ENCODE data around the gene CXorf65.
A peak's percentile ranks its signal among the peaks of the same experiment; 100 is the strongest.

Gene CXorf65

DNA sequence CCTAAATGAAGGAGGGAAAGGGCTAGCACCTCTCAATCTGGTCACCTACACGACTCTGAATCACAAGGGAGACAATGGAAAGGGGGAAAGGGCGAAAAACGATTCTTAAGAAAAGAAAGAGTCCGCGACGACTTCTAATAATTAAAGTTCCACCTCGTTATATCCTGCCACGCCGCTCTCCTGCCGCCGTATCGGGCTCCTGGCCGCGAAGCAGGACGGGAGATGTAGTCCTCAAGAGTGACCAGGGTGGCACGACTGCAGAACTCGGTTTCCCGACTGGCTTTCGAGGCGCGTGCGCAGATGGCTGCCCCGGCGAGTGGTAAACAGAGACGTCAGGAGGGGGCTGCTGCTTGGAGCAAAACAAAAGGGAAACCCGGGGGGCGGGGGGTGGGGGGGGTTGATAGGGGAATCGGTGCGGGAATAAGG lies 11.0 kb downstream of the CXorf65 start, which contains the start of gene FOXO4:
Gene FOXO4 (plus strand): TSS at position 297 of the 426 bp plus-strand sequence. CDS start 678 bp downstream, outside the sequence.
- 0% methylated on average over 7 to 8 of the region's 29 CpGs for WGBS, 2 experiments (ENCODE audit: insufficient coverage in 2 of 2)
- Histone ChIP-seq H3K36me3 (ENCODE audit: control insufficient read depth, insufficient read depth, low read length) (no peaks in the 10 kb centered on the region), H3K27ac (ENCODE audit: low read depth, low read length, severe bottlenecking) (no peak within 1 kb of the TSS), H3K4me3 (ENCODE audit: extremely low read depth, insufficient read depth, low read length, poor library complexity, severe bottlenecking) (peak within 1 kb of the TSS; percentile 49), H3K9me3 (ENCODE audit: control insufficient read depth, low read length) (no peaks in the 10 kb centered on the region), H3K4me1 (ENCODE audit: control insufficient read depth, insufficient read depth, low read length, poor library complexity, severe bottlenecking) (peaks cover 8% of the 10 kb centered on the region)

DNA sequence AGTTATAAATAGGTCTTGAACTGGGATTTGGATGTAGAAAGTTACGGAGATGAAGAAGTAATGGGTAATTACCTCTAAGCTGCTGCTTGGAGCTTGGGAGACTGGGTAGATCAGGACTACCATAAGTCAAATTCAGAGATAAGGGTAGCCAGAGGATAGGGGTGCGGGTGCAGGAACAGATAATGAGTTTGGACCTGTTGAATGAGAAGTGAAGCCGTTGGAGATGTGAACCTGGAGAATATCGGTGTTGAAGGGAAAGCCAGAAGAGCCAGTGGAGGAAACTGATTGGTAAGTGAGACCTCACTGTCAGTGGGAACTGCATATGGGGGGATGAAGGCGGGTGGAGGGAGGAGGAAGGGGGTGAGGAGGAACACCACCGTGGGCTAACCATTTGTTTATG lies 11.5 kb downstream of the CXorf65 start:
- H3K36me3 ChIP-seq (ENCODE audit: control insufficient read depth, insufficient read depth, low read length), result no peaks in the 10 kb centered on the region
- no peaks in the 10 kb centered on the region for H3K9me3 ChIP-seq (ENCODE audit: control insufficient read depth, low read length)
- 25 to 31% methylated on average over 3 of the region's 6 CpGs for WGBS, 2 experiments (ENCODE audit: insufficient coverage in 2 of 2)
- peak overlapping the region; percentile 49 for H3K4me3 ChIP-seq (ENCODE audit: extremely low read depth, insufficient read depth, low read length, poor library complexity, severe bottlenecking)
- H3K4me1 ChIP-seq (ENCODE audit: control insufficient read depth, insufficient read depth, low read length, poor library complexity, severe bottlenecking), result peaks cover 3% of the 10 kb centered on the region
- no peak overlapping the region for H3K27ac ChIP-seq (ENCODE audit: low read depth, low read length, severe bottlenecking)

DNA sequence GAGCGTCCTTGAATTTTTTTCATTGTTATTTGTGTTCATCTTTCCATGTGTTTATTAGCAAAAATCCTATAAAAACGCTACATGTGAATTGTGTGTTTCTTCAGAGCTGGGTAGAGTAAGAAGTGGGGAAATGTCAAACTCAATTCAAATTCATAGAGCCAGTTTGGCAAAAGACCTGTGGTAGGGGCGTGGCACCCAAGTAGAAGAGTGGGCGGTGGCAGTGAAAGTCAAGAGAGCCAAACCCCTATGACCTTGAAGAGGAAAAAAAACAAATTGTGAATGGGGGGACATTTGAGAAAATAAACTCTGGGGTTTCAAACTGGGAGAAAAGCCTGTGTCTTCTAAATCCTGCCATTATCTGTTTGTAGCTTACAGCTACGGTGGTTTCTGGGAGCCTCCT lies 15.3 kb downstream of the CXorf65 start:
- H3K27ac ChIP-seq (ENCODE audit: low read depth, low read length, severe bottlenecking), result no peak overlapping the region
- 93 to 100% methylated on average over 3 of the region's 5 CpGs for WGBS, 2 experiments (ENCODE audit: insufficient coverage in 2 of 2)
- H3K9me3 ChIP-seq (ENCODE audit: control insufficient read depth, low read length), result no peaks in the 10 kb centered on the region
- H3K36me3 ChIP-seq (ENCODE audit: control insufficient read depth, insufficient read depth, low read length), result no peaks in the 10 kb centered on the region
- no peak overlapping the region for H3K4me3 ChIP-seq (ENCODE audit: extremely low read depth, insufficient read depth, low read length, poor library complexity, severe bottlenecking)
- H3K4me1 ChIP-seq (ENCODE audit: control insufficient read depth, insufficient read depth, low read length, poor library complexity, severe bottlenecking), result no peaks in the 10 kb centered on the region

DNA sequence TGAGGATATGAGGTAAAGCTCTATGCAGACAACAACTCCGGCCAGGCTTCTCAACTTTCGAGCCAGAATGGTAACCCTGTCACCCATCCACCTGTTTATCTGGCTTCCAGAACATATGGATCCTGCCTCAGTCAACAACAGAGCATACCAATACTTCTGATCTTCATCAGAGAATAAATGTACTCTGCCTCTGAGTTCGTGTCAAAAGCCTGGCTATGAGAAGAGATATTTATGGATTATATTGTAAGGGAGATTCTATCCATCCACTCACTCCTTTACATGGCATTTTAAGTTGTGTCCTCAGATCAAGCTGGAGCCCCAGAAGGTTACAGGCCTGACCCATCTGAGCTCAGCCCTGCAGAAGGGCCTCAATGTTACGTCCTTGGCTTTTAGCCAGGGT lies 20.6 kb downstream of the CXorf65 start:
- H3K36me3 ChIP-seq (ENCODE audit: control insufficient read depth, insufficient read depth, low read length), result no peaks in the 10 kb centered on the region
- no peaks in the 10 kb centered on the region for H3K9me3 ChIP-seq (ENCODE audit: control insufficient read depth, low read length)
- no peak overlapping the region for H3K27ac ChIP-seq (ENCODE audit: low read depth, low read length, severe bottlenecking)
- H3K4me1 ChIP-seq (ENCODE audit: control insufficient read depth, insufficient read depth, low read length, poor library complexity, severe bottlenecking), result no peaks in the 10 kb centered on the region
- WGBS, 2 experiments (ENCODE audit: insufficient coverage in 2 of 2), result 93% methylated on average over 2 of the region's 4 CpGs; no CpG with 5 or more reads in 1 of the 2 experiments
- H3K4me3 ChIP-seq (ENCODE audit: extremely low read depth, insufficient read depth, low read length, poor library complexity, severe bottlenecking), result no peak overlapping the region

DNA sequence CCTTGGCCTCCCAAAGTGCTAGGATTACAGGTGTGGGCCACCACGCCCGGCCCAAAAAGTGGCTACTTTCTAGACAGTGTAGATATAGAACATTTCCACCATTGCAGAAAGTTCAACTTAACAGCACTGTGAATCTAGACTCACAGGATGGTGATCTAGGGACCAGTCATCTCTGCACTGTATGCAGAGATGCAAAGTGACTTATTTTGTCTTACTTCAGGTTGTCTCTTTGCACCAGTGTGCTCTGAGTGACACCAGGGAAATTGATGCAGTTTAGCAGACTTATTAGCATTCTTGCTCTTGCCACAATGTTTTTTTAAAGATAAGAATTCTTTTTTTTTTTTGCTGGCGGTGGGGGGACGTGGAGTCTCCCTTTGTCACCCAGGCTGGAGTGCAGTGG lies 23.7 kb downstream of the CXorf65 start:
- no peak overlapping the region for H3K4me3 ChIP-seq (ENCODE audit: extremely low read depth, insufficient read depth, low read length, poor library complexity, severe bottlenecking)
- H3K27ac ChIP-seq (ENCODE audit: low read depth, low read length, severe bottlenecking), result no peak overlapping the region
- no peaks in the 10 kb centered on the region for H3K36me3 ChIP-seq (ENCODE audit: control insufficient read depth, insufficient read depth, low read length)
- no peaks in the 10 kb centered on the region for H3K4me1 ChIP-seq (ENCODE audit: control insufficient read depth, insufficient read depth, low read length, poor library complexity, severe bottlenecking)
- WGBS, 2 experiments (ENCODE audit: insufficient coverage in 2 of 2), result 100% methylated on average over 2 of the region's 4 CpGs; no CpG with 5 or more reads in 1 of the 2 experiments
- H3K9me3 ChIP-seq (ENCODE audit: control insufficient read depth, low read length), result no peaks in the 10 kb centered on the region

DNA sequence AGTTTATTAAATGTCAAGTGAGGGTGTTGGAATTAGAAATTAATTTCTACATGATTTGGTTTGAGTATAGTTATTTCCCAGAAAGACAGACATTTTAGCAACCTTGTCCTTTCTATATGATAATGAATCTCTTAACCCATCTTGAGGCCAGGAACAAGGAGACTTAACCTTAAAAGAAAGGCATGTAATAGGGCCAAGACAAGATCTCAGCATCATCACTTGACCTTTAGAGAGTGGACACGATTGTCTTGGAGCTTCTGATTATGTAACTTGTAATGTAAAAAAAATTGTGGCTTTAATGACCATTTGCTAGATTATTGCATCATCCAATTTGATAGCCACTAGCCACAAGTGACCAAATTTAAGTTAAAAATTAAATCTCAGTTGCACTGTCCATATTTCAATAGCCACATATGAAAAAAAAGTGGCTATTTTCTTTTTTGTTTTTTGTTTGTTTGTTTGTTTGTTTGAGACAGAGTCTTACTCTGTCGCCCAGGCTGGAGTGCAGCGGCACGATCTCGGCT lies 24.4 kb downstream of the CXorf65 start:
- Histone ChIP-seq H3K36me3 (ENCODE audit: control insufficient read depth, insufficient read depth, low read length) (no peaks in the 10 kb centered on the region), H3K4me1 (ENCODE audit: control insufficient read depth, insufficient read depth, low read length, poor library complexity, severe bottlenecking) (no peaks in the 10 kb centered on the region), H3K27ac (ENCODE audit: low read depth, low read length, severe bottlenecking) (no peak overlapping the region), H3K9me3 (ENCODE audit: control insufficient read depth, low read length) (no peaks in the 10 kb centered on the region), H3K4me3 (ENCODE audit: extremely low read depth, insufficient read depth, low read length, poor library complexity, severe bottlenecking) (no peak overlapping the region)
- 84% methylated on average over 4 of the region's 5 CpGs; no CpG with 5 or more reads in 1 of the 2 experiments for WGBS, 2 experiments (ENCODE audit: insufficient coverage in 2 of 2)

DNA sequence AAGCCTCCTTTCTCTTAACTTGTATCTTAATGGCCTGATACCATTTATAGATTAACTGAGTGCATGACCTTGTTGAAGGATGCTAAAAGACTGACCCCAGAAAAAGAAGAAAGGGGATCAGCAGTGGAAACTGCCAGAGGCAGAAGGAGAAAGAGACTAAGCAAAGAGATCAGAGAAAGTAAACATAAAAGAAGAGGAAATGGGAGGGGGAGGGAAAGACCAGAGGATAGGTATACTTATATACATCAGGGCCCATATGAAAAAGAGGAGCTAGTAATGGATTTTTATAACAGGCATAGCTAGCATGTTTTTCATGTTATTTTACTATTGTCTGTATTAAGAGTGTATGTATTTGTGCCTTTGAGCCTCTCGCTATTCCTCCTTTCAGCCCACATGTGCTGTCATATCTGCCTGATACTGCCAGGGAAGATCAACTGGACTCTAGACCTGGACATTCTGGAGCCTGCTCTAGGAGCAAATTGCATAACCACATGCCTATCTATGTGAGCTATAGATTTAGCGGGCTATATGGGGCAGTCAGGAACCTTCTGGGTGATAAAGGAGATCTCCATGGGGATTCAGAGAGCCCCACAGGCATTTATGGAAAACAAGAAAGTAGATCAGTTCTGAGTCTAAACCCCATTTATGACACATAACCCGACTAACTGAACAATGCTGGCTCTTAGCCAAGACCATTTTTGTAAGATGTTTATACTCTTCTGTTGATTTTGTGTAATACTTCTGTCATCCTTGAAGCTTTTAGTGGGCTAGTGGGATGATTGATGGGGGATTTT lies 25.0 kb downstream of the CXorf65 start:
- no peaks in the 10 kb centered on the region for H3K36me3 ChIP-seq (ENCODE audit: control insufficient read depth, insufficient read depth, low read length)
- H3K4me3 ChIP-seq (ENCODE audit: extremely low read depth, insufficient read depth, low read length, poor library complexity, severe bottlenecking), result no peak overlapping the region
- no CpG with 5 or more reads among the region's 3 CpGs for WGBS, 2 experiments (ENCODE audit: insufficient coverage in 2 of 2)
- H3K4me1 ChIP-seq (ENCODE audit: control insufficient read depth, insufficient read depth, low read length, poor library complexity, severe bottlenecking), result no peaks in the 10 kb centered on the region
- no peak overlapping the region for H3K27ac ChIP-seq (ENCODE audit: low read depth, low read length, severe bottlenecking)
- H3K9me3 ChIP-seq (ENCODE audit: control insufficient read depth, low read length), result no peaks in the 10 kb centered on the region

DNA sequence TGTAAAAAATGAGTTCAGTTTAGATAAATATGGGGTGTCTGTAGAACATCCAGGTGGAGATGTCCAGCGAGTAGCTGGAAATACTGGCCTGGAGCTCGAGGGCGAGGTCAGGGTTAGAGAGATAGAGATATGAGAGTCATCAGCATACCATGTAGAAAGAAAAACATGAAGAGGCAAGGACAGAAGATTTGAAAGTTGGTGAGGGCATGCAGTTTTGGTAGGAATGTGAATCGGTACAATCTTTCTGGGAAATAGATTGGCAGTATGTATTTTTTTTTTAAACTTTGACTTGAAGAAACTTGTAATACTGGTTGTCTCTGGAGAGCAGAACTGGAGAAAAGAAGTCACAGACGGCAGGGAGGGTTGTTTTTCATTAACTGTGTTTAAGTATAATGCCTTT lies 36.0 kb downstream of the CXorf65 start:
- H3K27ac ChIP-seq (ENCODE audit: low read depth, low read length, severe bottlenecking), result no peak overlapping the region
- H3K9me3 ChIP-seq (ENCODE audit: control insufficient read depth, low read length), result no peaks in the 10 kb centered on the region
- no peaks in the 10 kb centered on the region for H3K36me3 ChIP-seq (ENCODE audit: control insufficient read depth, insufficient read depth, low read length)
- H3K4me1 ChIP-seq (ENCODE audit: control insufficient read depth, insufficient read depth, low read length, poor library complexity, severe bottlenecking), result no peaks in the 10 kb centered on the region
- H3K4me3 ChIP-seq (ENCODE audit: extremely low read depth, insufficient read depth, low read length, poor library complexity, severe bottlenecking), result no peak overlapping the region
- WGBS, 2 experiments (ENCODE audit: insufficient coverage in 2 of 2), result 93% methylated on average over 3 to 4 of the region's 5 CpGs

DNA sequence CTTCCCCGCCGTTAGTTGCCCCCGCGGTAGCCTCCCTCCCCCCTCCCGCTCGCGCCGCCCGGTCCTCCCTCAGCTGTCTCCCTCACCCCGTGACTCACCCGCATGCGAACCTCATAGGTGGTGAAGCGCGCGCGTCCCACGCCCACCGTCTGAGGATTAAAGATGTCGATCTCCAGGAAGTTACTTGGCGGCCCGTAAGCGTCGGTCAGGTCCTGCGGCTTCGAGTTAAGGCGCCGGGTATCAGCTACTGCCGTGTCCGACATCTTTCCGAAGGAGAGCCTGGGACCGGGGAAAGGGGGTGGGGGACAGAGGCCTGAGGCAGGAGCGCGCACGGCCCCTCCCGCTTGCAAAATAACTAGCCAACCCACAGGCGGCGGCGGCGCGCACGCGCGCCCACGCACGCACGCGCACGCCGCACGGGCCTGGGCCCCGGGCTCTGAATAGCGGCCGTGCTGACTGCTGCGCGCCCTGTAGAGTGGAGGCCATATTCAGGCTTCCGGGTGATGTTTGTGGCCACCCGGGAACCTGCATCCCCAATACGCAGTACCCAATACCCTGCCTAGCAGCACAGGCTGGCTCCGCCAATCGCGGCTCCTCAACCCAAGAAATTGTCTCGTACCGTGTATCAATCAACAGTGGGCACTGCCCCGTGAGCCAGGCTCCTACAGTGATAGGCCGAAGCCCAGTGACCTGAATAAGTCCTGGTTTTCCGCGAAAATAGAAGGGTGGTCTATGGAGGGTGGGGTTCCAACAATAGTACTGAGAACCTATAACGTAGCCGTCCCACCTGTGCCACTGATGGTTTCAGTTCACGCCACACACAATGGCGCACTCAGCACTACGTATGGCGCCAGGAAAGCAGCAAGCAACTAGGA lies 38.3 kb downstream of the CXorf65 start, which contains the start of gene SNX12:
Gene SNX12 (minus strand): TSS at position 291 of the 875 bp plus-strand sequence. CDS start 28 bp downstream, at position 263.
- WGBS, 2 experiments (ENCODE audit: insufficient coverage in 2 of 2), result 0% methylated on average over 14 to 17 of the region's 73 CpGs
- peak within 1 kb of the TSS; percentile 60 for H3K4me3 ChIP-seq (ENCODE audit: extremely low read depth, insufficient read depth, low read length, poor library complexity, severe bottlenecking)
- peaks cover 4% of the 10 kb centered on the region for H3K36me3 ChIP-seq (ENCODE audit: control insufficient read depth, insufficient read depth, low read length)
- no peaks in the 10 kb centered on the region for H3K9me3 ChIP-seq (ENCODE audit: control insufficient read depth, low read length)
- H3K27ac ChIP-seq (ENCODE audit: low read depth, low read length, severe bottlenecking), result peak within 1 kb of the TSS; percentile 82
- no peaks in the 10 kb centered on the region for H3K4me1 ChIP-seq (ENCODE audit: control insufficient read depth, insufficient read depth, low read length, poor library complexity, severe bottlenecking)

DNA sequence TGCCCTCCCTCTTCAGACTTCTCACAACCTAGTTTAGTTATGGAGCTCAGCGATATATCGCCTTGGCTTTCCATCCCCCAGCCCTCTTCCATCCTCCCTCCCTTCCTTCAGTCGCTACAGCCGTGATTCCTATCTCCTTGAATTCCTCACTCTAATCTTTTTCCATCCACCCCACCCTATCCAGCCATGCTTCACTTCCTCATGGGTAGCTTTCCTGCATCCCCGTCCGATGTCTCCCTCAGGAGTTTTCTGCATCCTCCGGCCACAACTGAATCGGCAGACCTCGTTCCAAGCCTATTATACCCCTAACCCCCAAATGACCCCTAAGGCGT lies 38.9 kb downstream of the CXorf65 start:
- Histone ChIP-seq H3K27ac (ENCODE audit: low read depth, low read length, severe bottlenecking) (peak overlapping the region; percentile 82), H3K4me3 (ENCODE audit: extremely low read depth, insufficient read depth, low read length, poor library complexity, severe bottlenecking) (peak overlapping the region; percentile 60), H3K4me1 (ENCODE audit: control insufficient read depth, insufficient read depth, low read length, poor library complexity, severe bottlenecking) (no peaks in the 10 kb centered on the region), H3K9me3 (ENCODE audit: control insufficient read depth, low read length) (no peaks in the 10 kb centered on the region), H3K36me3 (ENCODE audit: control insufficient read depth, insufficient read depth, low read length) (peaks cover 4% of the 10 kb centered on the region)
- 0% methylated on average over 1 to 7 of the region's 10 CpGs for WGBS, 2 experiments (ENCODE audit: insufficient coverage in 2 of 2)

Data from mesodermal cell (in vitro differentiated cells).